ENCODE data around the gene NOS1. TPM values are rescaled to one million over a fixed set of nuclear protein-coding genes. Genes with fewer than 3 reads are reported as not detected.

The NOS1 gene
- total RNA-seq, 1 donor from 2014 or later = not detected

DNA sequence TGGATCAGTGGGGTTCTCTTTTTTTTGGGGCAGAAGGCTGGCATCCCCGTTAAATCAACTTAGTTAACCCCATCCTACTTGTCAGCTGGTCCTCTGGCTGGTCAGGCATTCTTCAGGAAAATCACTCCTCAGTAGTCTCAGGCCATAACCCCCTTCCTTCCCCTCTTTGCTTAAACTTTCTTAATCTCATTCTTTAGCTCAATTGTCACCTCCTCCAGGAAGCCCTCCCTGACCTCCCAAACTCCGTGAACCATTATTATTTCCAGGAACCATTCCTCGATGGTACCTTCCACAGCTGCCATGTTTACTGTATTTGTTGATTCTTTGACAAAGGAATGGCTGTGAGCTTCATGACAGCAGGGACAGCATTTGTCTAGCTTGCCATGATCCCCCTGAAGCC is 98.7 kb downstream of the NOS1 start:
- peaks cover 19% of the 10 kb centered on the region for H3K9me3 Mint-ChIP-seq (ENCODE audit: low read depth)
- no peaks in the 10 kb centered on the region for H3K4me1 Mint-ChIP-seq (ENCODE audit: low read depth)
- no peak overlapping the region for H3K27ac Mint-ChIP-seq (ENCODE audit: unreplicated experiment)
- no peak for DNase-seq (ENCODE audit: low spot score)
- no peak overlapping the region for H3K4me3 Mint-ChIP-seq (ENCODE audit: unreplicated experiment)
- H3K27me3 Mint-ChIP-seq (ENCODE audit: low read depth) = no peaks in the 10 kb centered on the region
- H3K36me3 Mint-ChIP-seq (ENCODE audit: low read depth) = no peaks in the 10 kb centered on the region
- TF ChIP-seq, protein P1, sequence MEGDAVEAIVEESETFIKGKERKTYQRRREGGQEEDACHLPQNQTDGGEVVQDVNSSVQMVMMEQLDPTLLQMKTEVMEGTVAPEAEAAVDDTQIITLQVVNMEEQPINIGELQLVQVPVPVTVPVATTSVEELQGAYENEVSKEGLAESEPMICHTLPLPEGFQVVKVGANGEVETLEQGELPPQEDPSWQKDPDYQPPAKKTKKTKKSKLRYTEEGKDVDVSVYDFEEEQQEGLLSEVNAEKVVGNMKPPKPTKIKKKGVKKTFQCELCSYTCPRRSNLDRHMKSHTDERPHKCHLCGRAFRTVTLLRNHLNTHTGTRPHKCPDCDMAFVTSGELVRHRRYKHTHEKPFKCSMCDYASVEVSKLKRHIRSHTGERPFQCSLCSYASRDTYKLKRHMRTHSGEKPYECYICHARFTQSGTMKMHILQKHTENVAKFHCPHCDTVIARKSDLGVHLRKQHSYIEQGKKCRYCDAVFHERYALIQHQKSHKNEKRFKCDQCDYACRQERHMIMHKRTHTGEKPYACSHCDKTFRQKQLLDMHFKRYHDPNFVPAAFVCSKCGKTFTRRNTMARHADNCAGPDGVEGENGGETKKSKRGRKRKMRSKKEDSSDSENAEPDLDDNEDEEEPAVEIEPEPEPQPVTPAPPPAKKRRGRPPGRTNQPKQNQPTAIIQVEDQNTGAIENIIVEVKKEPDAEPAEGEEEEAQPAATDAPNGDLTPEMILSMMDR (IDR thresholded peaks at IDR 0.05) = no peak

DNA sequence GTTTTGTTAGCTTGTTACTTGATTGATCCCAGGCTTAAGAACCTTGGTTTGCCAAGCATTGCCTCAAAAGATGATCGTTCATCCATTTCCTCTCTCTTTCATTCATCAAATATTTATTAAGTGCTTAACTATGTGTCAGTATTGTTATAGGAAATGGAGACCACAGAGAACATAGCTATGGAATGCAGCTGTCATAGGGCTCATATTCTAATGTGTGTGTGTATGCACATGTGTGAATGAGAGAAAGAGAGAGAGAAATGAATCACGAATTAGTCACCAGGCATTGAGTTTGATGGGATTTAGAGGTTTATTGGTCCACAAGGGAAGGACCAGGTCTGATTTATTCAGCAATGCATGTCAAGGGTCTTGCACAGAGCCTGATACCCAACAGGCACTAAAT is 100.2 kb downstream of the NOS1 start:
- peaks cover 15% of the 10 kb centered on the region for H3K9me3 Mint-ChIP-seq (ENCODE audit: low read depth)
- H3K27ac Mint-ChIP-seq (ENCODE audit: unreplicated experiment) = no peak overlapping the region
- H3K4me3 Mint-ChIP-seq (ENCODE audit: unreplicated experiment) = no peak overlapping the region
- TF ChIP-seq, protein P1 (IDR thresholded peaks at IDR 0.05) = no peak
- DNase-seq (ENCODE audit: low spot score) = no peak
- H3K4me1 Mint-ChIP-seq (ENCODE audit: low read depth) = no peaks in the 10 kb centered on the region
- H3K36me3 Mint-ChIP-seq (ENCODE audit: low read depth) = no peaks in the 10 kb centered on the region
- no peaks in the 10 kb centered on the region for H3K27me3 Mint-ChIP-seq (ENCODE audit: low read depth)

DNA sequence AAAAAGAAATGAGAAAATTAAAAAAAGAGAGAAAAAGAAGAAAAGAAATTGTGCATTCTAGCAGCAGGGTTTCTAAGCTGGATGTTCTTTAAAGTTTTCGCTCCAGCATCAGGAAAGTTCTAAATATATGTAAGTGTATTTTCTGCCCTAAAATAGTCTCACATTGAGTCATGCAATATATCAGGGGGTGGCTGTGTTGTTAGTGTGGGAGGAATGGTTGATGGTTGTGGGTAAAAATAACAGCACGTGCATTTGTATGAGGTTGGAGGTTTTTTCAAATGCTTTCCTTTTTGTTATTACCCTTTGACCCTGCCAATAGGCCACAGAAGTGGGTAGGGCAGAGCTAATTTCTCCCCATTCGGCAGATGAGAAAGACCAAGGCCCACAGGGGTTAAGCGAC is 106.0 kb downstream of the NOS1 start:
- H3K36me3 Mint-ChIP-seq (ENCODE audit: low read depth) = no peaks in the 10 kb centered on the region
- no peak for DNase-seq (ENCODE audit: low spot score)
- TF ChIP-seq, protein P1 (IDR thresholded peaks at IDR 0.05) = no peak
- peaks cover 1% of the 10 kb centered on the region for H3K27me3 Mint-ChIP-seq (ENCODE audit: low read depth)
- H3K27ac Mint-ChIP-seq (ENCODE audit: unreplicated experiment) = no peak overlapping the region
- H3K9me3 Mint-ChIP-seq (ENCODE audit: low read depth) = peaks cover 13% of the 10 kb centered on the region
- H3K4me3 Mint-ChIP-seq (ENCODE audit: unreplicated experiment) = no peak overlapping the region
- no peaks in the 10 kb centered on the region for H3K4me1 Mint-ChIP-seq (ENCODE audit: low read depth)

- Mint-ChIP-seq H3K27me3 (ENCODE audit: low read depth) (peaks cover 7% of the 10 kb centered on the region), H3K36me3 (ENCODE audit: low read depth) (no peaks in the 10 kb centered on the region), H3K4me1 (ENCODE audit: low read depth) (no peaks in the 10 kb centered on the region), H3K9me3 (ENCODE audit: low read depth) (no peaks in the 10 kb centered on the region), H3K4me3 (ENCODE audit: unreplicated experiment) (no peak overlapping the region), H3K27ac (ENCODE audit: unreplicated experiment) (no peak overlapping the region)
- TF ChIP-seq, protein P1 (IDR thresholded peaks at IDR 0.05) = no peak
- DNase-seq (ENCODE audit: low spot score) = no peak
Measured at GRCh38 chr12:117243488-117243887, 117.9 kb downstream of the NOS1 start.

- TF ChIP-seq, protein P1 (IDR thresholded peaks at IDR 0.05) = no peak
- Mint-ChIP-seq H3K4me3 (ENCODE audit: unreplicated experiment) (no peak overlapping the region), H3K27me3 (ENCODE audit: low read depth) (peaks cover 7% of the 10 kb centered on the region), H3K4me1 (ENCODE audit: low read depth) (no peaks in the 10 kb centered on the region), H3K36me3 (ENCODE audit: low read depth) (no peaks in the 10 kb centered on the region), H3K27ac (ENCODE audit: unreplicated experiment) (no peak overlapping the region), H3K9me3 (ENCODE audit: low read depth) (no peaks in the 10 kb centered on the region)
- no peak for DNase-seq (ENCODE audit: low spot score)
Measured at GRCh38 chr12:117241697-117242096, 119.7 kb downstream of the NOS1 start.
